Right atrium auricular region (tissue), 2 donors: ENCODE measurements around the gene HES5. TPM values are rescaled to one million over a fixed set of nuclear protein-coding genes. Genes with fewer than 3 reads are reported as not detected.
A peak's percentile ranks its signal among the peaks of the same experiment; 100 is the strongest.

ENCODE experiments used
- DNase-seq: peaks from one replicate; pipeline ENCODE4 v3.0.0-alpha.2; 2019; ENCODE audit warnings: low spot score
- H3K27ac ChIP-seq, 2 donors: fragments of 200-600 bp; sonication (generic); 1 replicate in 1 of 2; 2 replicates in 1 of 2; pipeline ENCODE4 v1.5.1; 2016 to 2019
- H3K27me3 ChIP-seq, 2 donors: fragments of 200-600 bp; sonication (generic); one replicate each; pipeline versions ENCODE4 v1.5.1 to v1.6.0; 2017 to 2019
- H3K36me3 ChIP-seq: fragments of 200-600 bp; sonication (generic); one replicate; pipeline ENCODE4 v1.5.1; 2016
- H3K4me1 ChIP-seq, 2 donors: fragments of 200-600 bp; sonication (generic); one replicate each; pipeline versions ENCODE4 v1.5.1 to v1.6.0; 2017 to 2019
- H3K4me3 ChIP-seq, 2 donors: fragments of 200-600 bp; sonication (generic); 1 replicate in 1 of 2; 2 replicates in 1 of 2; pipeline ENCODE4 v1.5.1; 2017 to 2019; ENCODE audit warnings: mild to moderate bottlenecking in 1 of 2, moderate library complexity in 1 of 2
- H3K9me3 ChIP-seq, 2 donors: fragments of 200-600 bp; sonication (generic); one replicate each; pipeline ENCODE4 v1.5.1; 2019
- total RNA-seq, 2 donors: library from RNA; depleted of rRNA; stranded (reverse); fragments of >200 nt; gene quantifications; one replicate each; pipeline ENCODE4 v1.1.0, GENCODE V29; 2016
- TF ChIP-seq, protein P1 (sequence below), 2 donors: fragments of 200-600 bp; sonication (generic); IDR thresholded peaks; one replicate each; pipeline ENCODE4 v1.5.1; 2019; ENCODE audit warnings: antibody characterized with exemption in 2 of 2

HES5 gene
- total RNA-seq, 2 donors from 2014 or later: not detected

DNA sequence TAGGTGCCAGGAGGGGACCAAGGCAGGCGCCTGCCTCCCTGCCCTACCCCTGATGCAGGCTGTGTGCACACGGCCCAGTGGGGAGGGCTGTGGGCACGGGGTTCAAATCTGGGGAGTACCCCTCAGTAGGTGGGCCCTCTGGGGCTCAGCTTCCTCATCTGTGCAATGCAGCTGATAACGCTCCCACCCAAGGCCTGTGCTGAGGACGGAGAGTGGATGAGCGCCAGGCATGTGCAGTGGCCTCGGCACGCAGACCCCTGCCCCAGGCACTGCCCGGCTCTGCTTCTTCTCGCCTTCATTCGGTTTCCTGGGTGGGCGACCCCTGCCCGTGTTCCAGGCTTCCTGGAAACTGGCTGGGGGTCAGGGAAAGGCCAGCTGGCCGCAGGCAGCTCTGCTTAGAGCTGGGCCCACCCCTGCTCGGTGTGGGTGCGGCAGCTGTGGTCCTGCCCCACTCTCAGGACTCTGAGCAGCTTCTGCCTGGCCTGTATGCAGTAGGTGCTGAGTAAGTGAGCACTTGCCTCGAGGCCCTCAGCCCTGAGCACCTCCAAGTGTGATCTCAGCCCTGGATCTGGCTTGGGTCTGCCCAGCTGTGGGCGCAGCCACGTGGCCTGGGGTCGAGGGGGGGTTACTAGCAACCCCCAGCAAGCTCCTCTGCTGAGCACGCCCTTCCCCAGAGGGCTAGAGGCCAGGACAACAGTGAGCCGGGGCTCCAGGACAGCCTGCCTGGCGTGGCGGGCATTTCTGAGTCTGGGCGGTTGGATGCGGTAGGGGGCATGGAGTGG lies 14.2 kb upstream of the HES5 start:
- peaks cover 0 to 68% of the 10 kb centered on the region in 2 donors for H3K4me1 ChIP-seq
- no peaks in the 10 kb centered on the region for H3K36me3 ChIP-seq
- no peak overlapping the region for H3K4me3 ChIP-seq
- H3K9me3 ChIP-seq: no peaks in the 10 kb centered on the region
- H3K27me3 ChIP-seq: no peaks in the 10 kb centered on the region
- peak overlapping the region; percentile 92 to 94 for H3K27ac ChIP-seq
- no peak for DNase-seq
- TF ChIP-seq, protein P1, sequence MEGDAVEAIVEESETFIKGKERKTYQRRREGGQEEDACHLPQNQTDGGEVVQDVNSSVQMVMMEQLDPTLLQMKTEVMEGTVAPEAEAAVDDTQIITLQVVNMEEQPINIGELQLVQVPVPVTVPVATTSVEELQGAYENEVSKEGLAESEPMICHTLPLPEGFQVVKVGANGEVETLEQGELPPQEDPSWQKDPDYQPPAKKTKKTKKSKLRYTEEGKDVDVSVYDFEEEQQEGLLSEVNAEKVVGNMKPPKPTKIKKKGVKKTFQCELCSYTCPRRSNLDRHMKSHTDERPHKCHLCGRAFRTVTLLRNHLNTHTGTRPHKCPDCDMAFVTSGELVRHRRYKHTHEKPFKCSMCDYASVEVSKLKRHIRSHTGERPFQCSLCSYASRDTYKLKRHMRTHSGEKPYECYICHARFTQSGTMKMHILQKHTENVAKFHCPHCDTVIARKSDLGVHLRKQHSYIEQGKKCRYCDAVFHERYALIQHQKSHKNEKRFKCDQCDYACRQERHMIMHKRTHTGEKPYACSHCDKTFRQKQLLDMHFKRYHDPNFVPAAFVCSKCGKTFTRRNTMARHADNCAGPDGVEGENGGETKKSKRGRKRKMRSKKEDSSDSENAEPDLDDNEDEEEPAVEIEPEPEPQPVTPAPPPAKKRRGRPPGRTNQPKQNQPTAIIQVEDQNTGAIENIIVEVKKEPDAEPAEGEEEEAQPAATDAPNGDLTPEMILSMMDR (IDR thresholded peaks at IDR 0.05): no peak

DNA sequence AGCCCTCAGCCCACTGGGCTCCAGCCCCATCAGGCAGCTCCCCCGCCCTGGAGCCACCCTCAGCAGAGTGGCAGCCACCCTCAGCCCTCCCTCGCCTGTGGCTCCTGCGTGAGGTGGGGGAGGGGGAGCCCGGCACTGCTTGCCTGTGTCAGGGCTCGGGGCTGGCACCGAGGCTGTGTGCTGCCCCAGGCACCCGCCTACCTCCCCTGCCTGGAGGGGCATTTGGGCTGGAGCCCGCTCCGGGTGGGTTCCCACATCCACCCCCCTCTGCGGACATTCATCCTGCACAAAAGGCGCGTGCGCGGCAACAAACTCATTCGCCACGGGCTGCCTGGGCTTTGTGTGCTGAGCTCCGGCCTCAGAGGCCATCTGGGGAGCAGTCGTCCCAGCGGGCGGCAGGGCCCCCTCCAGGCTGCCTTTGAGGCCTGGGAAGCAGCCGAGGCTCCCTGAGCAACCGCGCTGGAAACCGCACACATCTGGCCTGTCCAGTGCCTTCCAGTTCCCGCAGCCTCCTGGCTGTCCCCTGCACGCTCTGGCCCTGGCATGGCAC lies 13.6 kb upstream of the HES5 start:
- Histone ChIP-seq H3K9me3 (no peaks in the 10 kb centered on the region), H3K4me3 (no peak overlapping the region), H3K4me1 (peaks cover 0 to 63% of the 10 kb centered on the region in 2 donors), H3K27ac (peak overlapping the region in 1 of 2 donors; percentile 92), H3K36me3 (no peaks in the 10 kb centered on the region), H3K27me3 (no peaks in the 10 kb centered on the region)
- DNase-seq: no peak
- TF ChIP-seq, protein P1 (IDR thresholded peaks at IDR 0.05): no peak

DNA sequence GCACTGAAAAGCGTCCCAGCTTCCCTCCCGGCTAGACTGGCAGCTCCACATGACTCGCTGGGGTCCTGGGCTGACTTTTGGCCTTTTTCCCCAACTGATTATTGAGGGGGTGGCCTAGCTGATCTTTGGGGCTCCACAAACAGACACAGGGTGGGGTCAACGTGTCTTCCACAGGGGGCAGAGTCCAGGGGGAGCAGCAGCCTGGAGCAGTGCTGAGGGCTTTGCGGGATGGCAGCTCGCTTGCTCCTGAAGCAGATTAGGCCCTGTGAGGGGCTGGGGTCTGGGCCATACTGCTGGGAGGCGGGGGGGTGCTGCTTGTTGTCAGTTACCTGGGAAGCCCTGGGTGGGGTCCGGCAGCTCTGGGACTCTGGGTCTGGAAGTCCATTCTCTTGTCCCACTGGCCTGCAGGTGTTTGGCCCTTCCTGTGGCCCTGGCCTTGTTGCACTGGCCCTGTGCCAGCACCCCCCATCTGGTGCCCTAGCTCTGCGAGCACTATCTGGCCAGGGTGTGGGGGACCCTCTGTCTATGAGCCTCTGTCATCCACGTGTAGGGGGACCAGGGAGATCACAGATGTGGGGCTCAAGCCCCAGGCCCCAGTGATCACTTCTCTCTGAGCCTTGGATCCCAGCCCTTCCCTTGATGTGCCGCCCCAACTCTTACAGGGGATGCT lies 12.3 kb upstream of the HES5 start:
- TF ChIP-seq, protein P1 (IDR thresholded peaks at IDR 0.05): no peak
- Histone ChIP-seq H3K4me3 (no peak overlapping the region), H3K27me3 (no peaks in the 10 kb centered on the region), H3K9me3 (no peaks in the 10 kb centered on the region), H3K4me1 (peaks cover 0 to 51% of the 10 kb centered on the region in 2 donors), H3K27ac (no peak overlapping the region), H3K36me3 (no peaks in the 10 kb centered on the region)
- no peak for DNase-seq

DNA sequence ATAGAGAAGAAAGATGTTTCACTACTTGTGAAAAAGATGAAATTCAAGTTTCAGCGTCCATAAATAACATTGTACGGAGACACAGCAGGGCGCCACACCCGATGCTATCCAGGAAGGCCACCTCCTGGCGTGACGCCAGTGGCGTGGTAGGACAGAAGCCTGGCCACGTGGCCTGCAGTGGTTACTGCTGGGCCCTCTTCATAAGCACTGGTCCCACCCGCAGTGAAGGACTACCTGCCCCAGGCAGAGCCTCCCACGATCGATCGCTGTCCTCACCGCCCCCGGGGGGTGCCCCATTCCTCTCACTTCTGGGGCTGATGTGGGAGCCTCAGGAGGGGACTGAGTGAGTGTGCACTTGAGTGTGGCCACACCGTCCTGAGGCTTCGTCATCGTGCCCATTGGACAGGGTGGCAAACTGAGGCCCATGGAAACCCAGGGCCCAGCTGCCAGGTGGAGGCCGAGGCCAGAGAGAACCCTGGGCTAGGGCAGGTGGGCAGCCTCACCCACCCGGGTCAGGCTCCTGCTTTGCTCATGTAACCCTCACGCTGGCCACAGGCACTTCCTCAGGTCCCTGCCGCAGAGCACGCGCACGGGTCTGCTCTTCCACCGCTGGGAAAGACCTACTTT lies 11.7 kb upstream of the HES5 start:
- H3K27me3 ChIP-seq: no peaks in the 10 kb centered on the region
- no peak overlapping the region for H3K27ac ChIP-seq
- H3K4me3 ChIP-seq: no peak overlapping the region
- H3K9me3 ChIP-seq: no peaks in the 10 kb centered on the region
- peaks cover 0 to 45% of the 10 kb centered on the region in 2 donors for H3K4me1 ChIP-seq
- TF ChIP-seq, protein P1 (IDR thresholded peaks at IDR 0.05): no peak
- no peak for DNase-seq
- no peaks in the 10 kb centered on the region for H3K36me3 ChIP-seq

DNA sequence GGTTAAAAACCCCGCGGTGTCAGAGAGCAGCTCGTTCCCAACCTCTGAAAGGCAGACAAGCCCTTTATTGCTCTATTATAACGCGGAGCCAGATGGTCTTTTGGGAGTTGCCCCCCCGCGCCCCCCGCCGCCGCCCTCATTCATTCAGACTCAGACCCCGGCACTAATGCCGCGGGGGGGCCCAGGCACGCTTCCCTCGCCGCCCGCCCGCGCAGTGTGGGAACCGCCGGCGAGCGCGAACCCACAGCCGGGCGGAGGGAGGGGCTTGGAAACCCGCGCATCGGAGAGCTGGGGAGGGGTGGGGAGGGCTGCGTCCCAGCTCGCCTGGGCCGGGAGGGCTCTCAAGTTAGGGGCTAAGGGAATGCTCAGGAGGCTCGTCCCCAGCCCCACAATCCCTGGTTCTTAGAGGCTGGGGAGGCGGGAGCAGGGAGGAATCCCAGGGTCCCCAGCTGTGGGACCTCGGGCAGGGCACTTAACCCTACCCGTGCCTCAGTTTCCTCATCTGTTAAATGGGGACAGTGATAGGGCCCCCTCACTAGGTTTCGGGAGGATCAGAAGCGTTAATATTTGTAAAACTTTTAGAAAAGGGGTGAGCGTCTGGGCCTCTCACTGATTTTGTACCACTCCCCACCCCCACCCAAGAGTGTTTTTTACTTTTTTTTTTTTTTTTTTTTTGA lies 10.9 kb upstream of the HES5 start:
- Histone ChIP-seq H3K36me3 (no peaks in the 10 kb centered on the region), H3K27me3 (no peaks in the 10 kb centered on the region), H3K27ac (no peak overlapping the region), H3K4me3 (no peak overlapping the region), H3K9me3 (no peaks in the 10 kb centered on the region), H3K4me1 (peaks cover 0 to 37% of the 10 kb centered on the region in 2 donors)
- DNase-seq: no peak
- TF ChIP-seq, protein P1 (IDR thresholded peaks at IDR 0.05): no peak
